Measurements from ENCODE around the gene SIGLEC6.
"Not testable (repeated sequence)": the region's sequence is repeated elsewhere in the genome, so short reads cannot be mapped to it uniquely, and the experiment has no call there.

DNA sequence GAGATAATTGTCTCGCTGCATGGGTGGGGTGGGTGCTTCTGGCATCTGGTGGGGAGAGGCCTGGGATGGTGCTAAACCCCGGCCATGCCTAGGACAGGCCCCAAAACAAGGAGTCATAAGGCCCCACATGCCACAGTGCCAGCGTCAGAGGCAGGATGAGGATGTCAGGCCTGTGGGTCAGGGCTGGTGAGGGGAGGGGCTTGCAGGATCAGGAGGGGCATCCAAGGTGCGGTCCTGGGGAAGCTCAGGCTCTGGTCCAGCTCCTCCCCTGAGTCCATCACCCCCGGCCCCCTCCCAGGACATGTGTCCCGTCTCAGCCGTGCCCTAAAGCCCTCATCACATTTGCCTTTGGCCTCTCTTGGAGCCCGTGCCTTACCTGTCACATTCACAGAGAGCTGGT lies 30.5 kb downstream of the SIGLEC6 start:
- TF ChIP-seq, protein P1, sequence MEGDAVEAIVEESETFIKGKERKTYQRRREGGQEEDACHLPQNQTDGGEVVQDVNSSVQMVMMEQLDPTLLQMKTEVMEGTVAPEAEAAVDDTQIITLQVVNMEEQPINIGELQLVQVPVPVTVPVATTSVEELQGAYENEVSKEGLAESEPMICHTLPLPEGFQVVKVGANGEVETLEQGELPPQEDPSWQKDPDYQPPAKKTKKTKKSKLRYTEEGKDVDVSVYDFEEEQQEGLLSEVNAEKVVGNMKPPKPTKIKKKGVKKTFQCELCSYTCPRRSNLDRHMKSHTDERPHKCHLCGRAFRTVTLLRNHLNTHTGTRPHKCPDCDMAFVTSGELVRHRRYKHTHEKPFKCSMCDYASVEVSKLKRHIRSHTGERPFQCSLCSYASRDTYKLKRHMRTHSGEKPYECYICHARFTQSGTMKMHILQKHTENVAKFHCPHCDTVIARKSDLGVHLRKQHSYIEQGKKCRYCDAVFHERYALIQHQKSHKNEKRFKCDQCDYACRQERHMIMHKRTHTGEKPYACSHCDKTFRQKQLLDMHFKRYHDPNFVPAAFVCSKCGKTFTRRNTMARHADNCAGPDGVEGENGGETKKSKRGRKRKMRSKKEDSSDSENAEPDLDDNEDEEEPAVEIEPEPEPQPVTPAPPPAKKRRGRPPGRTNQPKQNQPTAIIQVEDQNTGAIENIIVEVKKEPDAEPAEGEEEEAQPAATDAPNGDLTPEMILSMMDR (IDR thresholded peaks at IDR 0.05 in 2 of 3, conservative IDR thresholded peaks at IDR 0.05 in 1 of 3; ENCODE audit: borderline replicate concordance in 1 of 3, insufficient read depth in 1 of 3, low read depth in 2 of 3, low read length in 2 of 3): not testable (repeated sequence)
- not testable (repeated sequence) for TF ChIP-seq YY1 (IDR thresholded peaks at IDR 0.05; ENCODE audit: extremely low read depth, insufficient replicate concordance, low read depth, low read length); POLR2A (IDR thresholded peaks at IDR 0.05; ENCODE audit: borderline replicate concordance, extremely low read depth, insufficient read depth, insufficient read length); POLR2AphosphoS5 (IDR thresholded peaks at IDR 0.05; ENCODE audit: low read depth, low read length); EZH2 (IDR thresholded peaks at IDR 0.05); ELF1 (IDR thresholded peaks at IDR 0.05; ENCODE audit: borderline replicate concordance, low read depth); TCF7L2 (IDR thresholded peaks at IDR 0.05; ENCODE audit: borderline replicate concordance, extremely low read depth, insufficient read depth, insufficient read length)
- TF ChIP-seq, protein P2, sequence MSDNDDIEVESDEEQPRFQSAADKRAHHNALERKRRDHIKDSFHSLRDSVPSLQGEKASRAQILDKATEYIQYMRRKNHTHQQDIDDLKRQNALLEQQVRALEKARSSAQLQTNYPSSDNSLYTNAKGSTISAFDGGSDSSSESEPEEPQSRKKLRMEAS (IDR thresholded peaks at IDR 0.05): not testable (repeated sequence)
- TF ChIP-seq, protein P3, sequence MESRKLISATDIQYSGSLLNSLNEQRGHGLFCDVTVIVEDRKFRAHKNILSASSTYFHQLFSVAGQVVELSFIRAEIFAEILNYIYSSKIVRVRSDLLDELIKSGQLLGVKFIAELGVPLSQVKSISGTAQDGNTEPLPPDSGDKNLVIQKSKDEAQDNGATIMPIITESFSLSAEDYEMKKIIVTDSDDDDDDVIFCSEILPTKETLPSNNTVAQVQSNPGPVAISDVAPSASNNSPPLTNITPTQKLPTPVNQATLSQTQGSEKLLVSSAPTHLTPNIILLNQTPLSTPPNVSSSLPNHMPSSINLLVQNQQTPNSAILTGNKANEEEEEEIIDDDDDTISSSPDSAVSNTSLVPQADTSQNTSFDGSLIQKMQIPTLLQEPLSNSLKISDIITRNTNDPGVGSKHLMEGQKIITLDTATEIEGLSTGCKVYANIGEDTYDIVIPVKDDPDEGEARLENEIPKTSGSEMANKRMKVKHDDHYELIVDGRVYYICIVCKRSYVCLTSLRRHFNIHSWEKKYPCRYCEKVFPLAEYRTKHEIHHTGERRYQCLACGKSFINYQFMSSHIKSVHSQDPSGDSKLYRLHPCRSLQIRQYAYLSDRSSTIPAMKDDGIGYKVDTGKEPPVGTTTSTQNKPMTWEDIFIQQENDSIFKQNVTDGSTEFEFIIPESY (IDR thresholded peaks at IDR 0.05; ENCODE audit: extremely low read depth, insufficient replicate concordance, low read length): not testable (repeated sequence)

All from HCT116 (cell line).